CD4-positive, alpha-beta T cell treated with Interleukin-1 beta for 1 hour (primary cell): ENCODE measurements around the gene IL22RA1.

Experiments
- DNase-seq, 2 donors: peaks; one replicate each; pipeline ENCODE4 v3.0.0-alpha.2; 2020 to 2022

IL22RA1 gene

GRCh38 chr1:24165500-24165899, 22.6 kb upstream of the IL22RA1 start:
- DNase-seq: no peak

DNA sequence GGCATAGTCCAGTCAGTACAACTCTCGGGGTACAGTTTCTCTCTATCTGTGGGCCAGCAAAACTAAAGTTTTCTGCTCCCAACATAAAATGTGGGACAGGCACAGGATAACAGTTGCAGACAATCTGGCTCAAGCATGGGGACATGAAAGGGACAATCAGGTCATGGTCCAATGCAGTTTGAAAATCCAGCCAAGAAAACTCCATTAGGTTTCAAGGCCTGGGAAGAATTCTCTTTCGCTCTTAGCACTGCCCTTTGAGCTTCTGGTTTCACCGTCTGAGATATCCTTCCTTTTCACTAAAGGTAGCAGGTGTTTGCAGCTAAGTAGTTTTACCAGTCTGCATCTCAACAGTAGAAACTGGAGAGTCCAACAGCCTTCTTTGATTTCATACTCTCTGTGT, 21.1 kb upstream of the IL22RA1 start:
- no peak for DNase-seq

- no peak for DNase-seq
Observed at GRCh38 chr1:24162201-24162600, 19.3 kb upstream of the IL22RA1 start.

DNA sequence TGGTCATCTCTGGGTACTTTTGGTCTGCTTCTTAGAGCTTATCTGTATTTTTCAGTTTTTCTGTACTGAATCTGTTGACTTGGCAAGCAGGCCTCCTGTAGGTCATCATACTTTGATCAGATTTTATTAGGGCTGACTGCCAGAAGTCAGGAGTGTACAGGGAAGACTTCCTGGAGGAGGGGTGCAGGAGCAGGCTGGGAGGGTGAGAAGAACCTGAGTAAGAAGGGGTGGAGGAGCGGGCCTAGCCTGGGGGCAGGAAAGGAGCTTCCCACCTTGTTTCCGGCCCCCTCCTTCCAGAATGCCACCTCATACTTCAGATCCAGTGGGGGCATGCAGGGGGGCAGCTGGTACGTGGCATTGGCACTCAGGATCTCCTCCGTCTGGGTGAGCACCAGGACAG, 18.3 kb upstream of the IL22RA1 start:
- DNase-seq: no peak

GRCh38 chr1:24159366-24159765, 16.4 kb upstream of the IL22RA1 start:
- DNase-seq: no peak

DNA sequence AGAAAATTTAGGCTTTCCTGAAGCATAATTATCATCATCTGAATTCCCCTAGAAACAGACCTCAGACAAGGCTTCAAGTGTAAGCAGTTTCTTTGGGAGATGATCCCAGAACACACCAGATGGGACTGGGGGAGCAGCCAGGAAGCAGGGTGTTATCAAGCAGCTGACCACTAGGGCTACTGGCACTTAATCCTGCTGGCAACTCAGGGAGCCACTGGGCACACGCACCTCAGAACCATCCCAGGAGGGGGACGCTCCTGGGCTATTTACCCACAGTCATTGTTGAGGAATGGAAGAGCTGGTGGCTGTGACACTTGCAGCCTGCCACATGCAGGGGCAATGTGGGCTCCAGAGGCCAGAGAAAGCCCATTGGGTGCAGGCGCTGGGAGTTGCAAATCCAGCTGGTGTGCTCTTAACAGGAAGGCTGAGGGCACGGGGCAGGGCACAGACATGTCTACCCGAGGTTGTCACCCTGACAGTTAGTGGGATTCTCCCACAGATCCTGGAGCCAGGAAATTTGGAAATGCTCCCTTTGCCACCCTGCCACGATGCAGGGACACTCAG, 15.1 kb upstream of the IL22RA1 start:
- no peak for DNase-seq

GRCh38 chr1:24156542-24157260, 13.8 kb upstream of the IL22RA1 start:
- no peak for DNase-seq

DNA sequence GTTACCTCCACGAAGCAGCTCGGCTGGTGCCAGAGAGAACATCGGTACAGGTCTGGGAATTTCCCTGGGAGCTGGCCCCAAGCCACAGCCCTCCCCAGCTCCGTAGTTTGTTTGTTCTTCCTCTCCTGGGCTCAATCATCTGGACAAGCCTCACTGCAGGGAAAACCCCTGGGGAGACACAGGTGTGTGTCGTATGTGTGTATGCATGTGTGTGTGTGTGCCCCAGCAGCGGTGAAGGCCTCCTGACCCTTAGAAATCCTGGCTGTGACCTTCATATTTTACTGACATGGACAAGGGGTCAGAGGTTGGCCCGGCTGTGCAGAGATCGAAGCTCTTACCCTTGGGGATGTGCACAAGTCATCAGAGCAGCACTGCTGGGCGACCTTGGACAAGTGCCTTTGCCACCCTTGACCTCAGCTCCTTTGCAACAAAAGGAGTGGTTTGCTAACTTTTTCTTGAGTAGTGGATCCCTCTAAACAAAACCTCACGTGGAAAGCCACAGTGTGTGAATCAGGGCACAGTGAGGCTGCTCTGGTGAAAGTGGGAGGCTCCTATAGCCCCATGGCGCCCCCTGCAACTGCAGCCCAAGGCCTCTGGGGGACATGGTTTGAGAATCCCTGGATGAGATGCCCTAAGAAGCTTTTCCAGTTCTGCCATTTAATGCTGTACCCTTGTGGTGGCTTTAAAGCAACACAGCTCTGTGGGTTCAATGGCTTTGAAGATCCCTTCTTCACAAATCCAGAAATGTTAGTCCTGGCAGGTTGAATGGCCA, 12.3 kb upstream of the IL22RA1 start:
- no peak for DNase-seq

- DNase-seq: no peak
Observed at GRCh38 chr1:24154215-24154614, 11.3 kb upstream of the IL22RA1 start.

DNA sequence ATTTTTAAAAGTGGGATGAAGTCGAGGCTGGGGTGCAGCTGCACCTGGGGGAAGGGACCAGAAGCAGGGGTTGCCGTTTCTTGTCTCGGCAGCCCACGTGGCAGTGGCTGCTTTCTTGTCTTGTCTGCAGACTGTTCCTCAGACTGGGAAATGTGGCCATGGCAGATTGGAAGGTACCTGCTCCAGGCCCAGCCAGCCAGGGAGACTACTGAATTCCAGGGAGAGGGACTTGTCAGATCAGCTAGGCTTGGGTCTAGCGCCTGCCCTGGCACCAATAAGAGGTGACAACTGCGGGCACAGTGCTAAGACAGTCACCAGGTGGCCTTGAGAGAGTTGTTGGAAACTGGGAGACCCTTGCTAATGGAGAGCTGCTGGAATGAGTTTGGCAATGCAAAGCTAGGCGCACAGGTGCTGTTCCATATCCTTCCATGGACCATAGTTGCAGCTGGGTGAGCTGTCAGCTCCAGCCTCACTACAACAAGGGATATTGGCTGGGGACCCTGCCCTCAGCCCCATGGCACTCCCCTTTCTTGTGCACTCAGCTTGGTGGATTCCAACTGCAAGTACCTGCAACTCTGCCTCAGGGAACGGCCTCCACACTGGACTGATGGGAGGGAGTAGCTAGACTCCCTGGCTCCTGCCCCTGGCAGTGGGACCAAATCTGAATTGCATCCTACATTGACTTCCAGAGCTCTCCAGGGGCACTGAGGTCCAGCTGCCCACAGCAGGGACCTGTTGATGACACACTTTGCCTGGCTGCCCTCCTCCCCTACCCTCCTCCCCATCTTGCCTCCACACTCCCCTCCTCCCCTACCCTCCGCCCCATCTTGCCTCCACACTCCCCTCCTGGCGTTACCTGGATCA, 9.9 kb upstream of the IL22RA1 start:
- no peak for DNase-seq

GRCh38 chr1:24151175-24151533, 8.2 kb upstream of the IL22RA1 start:
- DNase-seq: no peak

GRCh38 chr1:24150234-24151174, 7.6 kb upstream of the IL22RA1 start:
- peak; percentile 82 to 83 for DNase-seq

DNA sequence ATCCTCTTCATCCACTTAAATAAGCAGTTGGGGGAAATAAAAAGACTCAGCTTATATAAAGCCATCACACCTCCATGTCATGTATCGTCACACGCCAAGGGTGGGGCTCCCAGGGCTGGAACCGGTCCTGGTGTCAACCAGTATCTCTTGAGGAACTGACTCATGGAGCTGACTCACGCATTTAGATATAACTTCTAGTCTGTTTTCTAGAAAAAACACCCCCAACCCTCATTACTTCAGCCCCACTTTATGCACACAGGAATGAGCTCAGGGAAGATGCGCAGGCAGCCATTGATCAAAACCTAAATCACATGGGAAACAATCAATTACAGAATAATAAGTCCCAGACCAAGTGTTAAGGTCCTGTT, 6.9 kb upstream of the IL22RA1 start:
- peak in 1 of 2 donors; percentile 50 for DNase-seq

GRCh38 chr1:24147816-24148215, 4.9 kb upstream of the IL22RA1 start:
- DNase-seq: no peak

GRCh38 chr1:24147194-24147593, 4.3 kb upstream of the IL22RA1 start:
- DNase-seq: no peak

- DNase-seq: no peak
Observed at GRCh38 chr1:24141311-24141997, 1.5 kb downstream of the IL22RA1 start.

GRCh38 chr1:24140741-24141181, 2.2 kb downstream of the IL22RA1 start:
- DNase-seq: no peak

GRCh38 chr1:24139841-24140425, 3.0 kb downstream of the IL22RA1 start:
- no peak for DNase-seq

- no peak for DNase-seq
Observed at GRCh38 chr1:24139222-24139489, 3.8 kb downstream of the IL22RA1 start.

DNA sequence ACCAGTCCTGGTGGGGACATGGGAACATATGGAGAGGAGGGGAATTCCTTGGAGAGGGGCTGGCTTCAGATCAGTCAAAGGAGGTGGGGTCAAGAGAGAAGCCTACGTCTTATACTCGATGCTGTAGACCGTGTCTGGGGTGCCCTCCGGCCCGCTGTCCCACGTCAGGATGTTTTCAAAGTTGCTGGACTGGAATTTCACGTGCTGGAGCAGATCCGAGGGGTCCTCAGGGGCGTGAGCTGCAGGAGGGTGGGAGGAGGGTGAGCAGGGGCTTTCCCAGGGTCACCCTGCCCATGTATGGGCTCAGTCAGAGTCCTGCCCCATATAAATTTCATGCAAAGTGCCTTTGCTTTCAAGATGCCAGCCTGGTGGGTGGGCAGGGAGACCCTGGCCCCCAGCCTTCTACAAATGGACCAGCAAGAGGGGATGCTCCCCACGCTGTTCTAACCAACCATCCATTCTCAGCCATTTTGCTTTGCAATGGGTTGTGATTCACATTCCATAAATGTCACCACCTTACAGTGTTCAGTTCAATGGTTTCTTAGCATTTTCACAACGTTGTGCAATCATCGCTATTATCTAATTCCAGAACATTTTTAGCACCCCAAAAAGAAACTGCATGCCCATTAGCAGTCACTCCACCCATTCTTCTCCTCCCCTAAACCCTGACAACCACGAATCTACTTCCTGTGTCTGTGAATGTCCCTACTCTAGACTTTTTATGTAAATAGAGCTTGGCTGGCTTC, 4.3 kb downstream of the IL22RA1 start:
- DNase-seq: no peak
